Thyroid gland (tissue), 4 donors: ENCODE measurements around the gene ZMPSTE24.

Experiments
- CTCF ChIP-seq, 6 experiments: fragments of 200-600 bp in 3 of 6; fragments of 450-650 bp in 3 of 6; sonication (generic) in 3 of 6; IDR thresholded peaks; one replicate each; pipeline ENCODE4 v1.5.1; 2016 to 2019; ENCODE audit warnings: antibody characterized with exemption in 6 of 6, mild to moderate bottlenecking in 2 of 6, inconsistent platforms in 1 of 6, moderate library complexity in 1 of 6
- POLR2A ChIP-seq, 2 donors: fragments of 450-650 bp; IDR thresholded peaks; one replicate each; pipeline ENCODE4 v1.6.1; 2017; ENCODE audit warnings: antibody characterized with exemption in 2 of 2, mild to moderate bottlenecking in 2 of 2, moderate library complexity in 1 of 2

DNA sequence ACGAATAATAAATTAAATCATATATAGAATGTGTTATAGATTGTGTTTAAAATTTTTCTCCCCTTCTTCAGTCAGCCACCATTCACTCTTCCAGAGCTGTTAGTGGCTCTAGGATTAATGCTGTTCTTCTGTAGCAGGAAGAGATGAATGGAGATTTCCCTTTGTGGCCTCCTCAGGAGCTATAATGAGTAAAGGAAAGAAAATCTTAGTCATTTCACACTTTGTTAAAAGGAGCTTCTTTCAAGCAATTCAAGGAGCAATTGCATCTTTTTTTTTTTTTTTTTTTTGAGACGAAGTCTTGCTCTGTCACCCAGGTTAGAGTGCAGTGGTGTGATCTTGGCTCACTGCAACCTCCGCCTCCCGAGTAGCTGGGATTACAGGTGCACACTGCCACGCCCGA, 34.0 kb upstream of the ZMPSTE24 start:
- TF ChIP-seq CTCF (IDR thresholded peaks at IDR 0.05): no peak
- TF ChIP-seq POLR2A (IDR thresholded peaks at IDR 0.05): no peak
